HCT116 (cell line): ENCODE results near the gene GNG7. TPM values are rescaled to one million over a fixed set of nuclear protein-coding genes. Genes with fewer than 3 reads are reported as not detected.

ENCODE experiments used
- ATAC-seq: fragments of 200-7000 bp; cut with Tn5 transposase; 2 replicates; pipeline ENCODE4 v1.9.1; 2020; ENCODE audit warnings: mild to moderate bottlenecking, moderate library complexity
- BruUV-seq: library from RNA; stranded (reverse); fragments of 400-500 nt; replicated peaks from 2 replicates; lab custom pipeline; 2021; lab: Mats Ljungman, UMichigan
- CTCF ChIA-PET: fragments of 300-600 bp; sonication (Branson Sonifier 250); formaldehyde crosslinking; loops from one replicate; lab custom pipeline; 2021; ENCODE audit warnings: antibody characterized with exemption; lab: Charles Lee
- POLR2A ChIA-PET: fragments of 300-600, 350-600 bp; sonication (Branson Sonifier 250); formaldehyde crosslinking; loops from one replicate; lab custom pipeline; 2021; ENCODE audit warnings: antibody characterized with exemption; lab: Charles Lee
- RAD21 ChIA-PET, 2 experiments: fragments of 300-600 bp; sonication (Branson Sonifier 250); formaldehyde crosslinking; loops; one replicate each; lab custom pipeline; 2023; ENCODE audit warnings: low total read pairs in 2 of 2; ENCODE audit not compliant: uncharacterized antibody in 2 of 2, unreplicated experiment in 2 of 2, low non-redundant PET in 1 of 2; lab: Charles Lee
- DNase-seq: peaks from one replicate; pipeline ENCODE4 v3.0.0-alpha.2; 2010; ENCODE audit warnings: low read depth, low spot score
- H2AFZ ChIP-seq: fragments of 200-600 bp; shearing (Covaris generic), sonication (generic); 2 replicates; pipeline ENCODE4 v1.6.1; 2017; ENCODE audit warnings: low read depth, mixed run types, mixed read lengths, antibody characterized with exemption, low read length; ENCODE audit not compliant: poor library complexity, severe bottlenecking
- H3K27ac ChIP-seq: 2 replicates; pipeline ENCODE4 v1.5.1; 2012; ENCODE audit warnings: low read depth, low read length
- H3K27me3 ChIP-seq: fragments of 200-600 bp; sonication (generic); 2 replicates; pipeline ENCODE4 v1.6.1; 2016; ENCODE audit warnings: mixed run types, low read length, mixed read lengths; ENCODE audit not compliant: insufficient read depth
- H3K36me3 ChIP-seq, 2 experiments: fragments of 200-500 bp in 1 of 2; fragments of 200-600 bp in 1 of 2; sonication (Bioruptor generic) in 1 of 2; sonication (generic) in 1 of 2; 2 replicates each; pipeline versions ENCODE4 v1.5.1 to v1.6.1; 2014 to 2016; ENCODE audit warnings: low read length in 2 of 2, inconsistent platforms in 1 of 2, mixed read lengths in 1 of 2, mixed run types in 1 of 2; ENCODE audit not compliant: insufficient read depth in 2 of 2, control insufficient read depth in 1 of 2
- H3K4me1 ChIP-seq, 2 experiments: fragments of 200-600 bp in 1 of 2; sonication (generic) in 1 of 2; 2 replicates each; pipeline versions ENCODE4 v1.5.1 to v1.6.1; 2012 to 2017; ENCODE audit warnings: low read length in 2 of 2, inconsistent platforms in 1 of 2, mild to moderate bottlenecking in 1 of 2, mixed read lengths in 1 of 2, mixed run types in 1 of 2, moderate library complexity in 1 of 2; ENCODE audit not compliant: insufficient read depth in 2 of 2, control insufficient read depth in 1 of 2
- H3K4me2 ChIP-seq: fragments of 200-600 bp; sonication (generic); 2 replicates; pipeline ENCODE4 v1.6.1; 2017; ENCODE audit warnings: mixed run types, low read length, mixed read lengths
- H3K4me3 ChIP-seq, 2 experiments: fragments of 200-600 bp in 1 of 2; sonication (generic) in 1 of 2; replicated peaks in 1 of 2; 2 replicates each; pipeline ENCODE4 v1.5.1; 2011 to 2016; ENCODE audit warnings: low read length in 2 of 2, control low read depth in 1 of 2, low read depth in 1 of 2, mild to moderate bottlenecking in 1 of 2, mixed read lengths in 1 of 2, mixed run types in 1 of 2
- H3K79me2 ChIP-seq: fragments of 200-600 bp; sonication (generic); 2 replicates; pipeline ENCODE4 v1.6.1; 2017; ENCODE audit warnings: mild to moderate bottlenecking, mixed run types, low read length, moderate library complexity, mixed read lengths; ENCODE audit not compliant: insufficient read depth
- H3K9ac ChIP-seq: fragments of 200-600 bp; sonication (generic); 2 replicates; pipeline ENCODE4 v1.6.1; 2016; ENCODE audit warnings: low read length, mixed read lengths
- H3K9me2 ChIP-seq: fragments of 200-600 bp; sonication (generic), shearing (Covaris generic); 2 replicates; pipeline ENCODE4 v1.6.1; 2017; ENCODE audit warnings: mixed run types, mild to moderate bottlenecking, moderate library complexity; ENCODE audit not compliant: insufficient read depth
- H3K9me3 ChIP-seq, 2 experiments: fragments of 200-500 bp in 1 of 2; fragments of 200-600 bp in 1 of 2; sonication (Bioruptor generic) in 1 of 2; sonication (generic) in 1 of 2; 2 replicates each; pipeline ENCODE4 v1.6.1; 2014 to 2017; ENCODE audit warnings: low read length in 2 of 2, mixed read lengths in 2 of 2, inconsistent platforms in 1 of 2, low read depth in 1 of 2, mild to moderate bottlenecking in 1 of 2, mixed run types in 1 of 2, moderate library complexity in 1 of 2; ENCODE audit not compliant: control insufficient read depth in 1 of 2, insufficient read depth in 1 of 2
- H4K20me1 ChIP-seq: fragments of 200-600 bp; sonication (generic), shearing (Covaris generic); 2 replicates; pipeline ENCODE4 v1.6.1; 2017; ENCODE audit warnings: mixed run types, mild to moderate bottlenecking, moderate library complexity; ENCODE audit not compliant: insufficient read depth
- EZH2 ChIP-seq: fragments of 200-600 bp; sonication (generic); IDR thresholded peaks from 2 replicates; pipeline ENCODE4 v1.6.1; 2017; ENCODE audit warnings: antibody characterized with exemption, mixed run types
- FOSL1 ChIP-seq: IDR thresholded peaks from 2 replicates; pipeline ENCODE4 v1.6.1; 2012; ENCODE audit warnings: low read depth
- SP1 ChIP-seq: IDR thresholded peaks from 2 replicates; pipeline ENCODE4 v1.6.1; 2012; ENCODE audit warnings: low read depth
- SRF ChIP-seq: IDR thresholded peaks from 2 replicates; pipeline ENCODE4 v1.6.1; 2012; ENCODE audit warnings: low read depth
- YY1 ChIP-seq: IDR thresholded peaks from 2 replicates; pipeline ENCODE4 v1.6.1; 2011; ENCODE audit warnings: low read length, low read depth, moderate library complexity, mild to moderate bottlenecking; ENCODE audit not compliant: insufficient replicate concordance; ENCODE audit errors: extremely low read depth
- ZBTB33 ChIP-seq: IDR thresholded peaks from 2 replicates; pipeline ENCODE4 v1.6.1; 2011; ENCODE audit warnings: mild to moderate bottlenecking, low read length, moderate library complexity; ENCODE audit not compliant: insufficient replicate concordance; ENCODE audit errors: extremely low read depth
- ZFX ChIP-seq: fragments of 450-650 bp; IDR thresholded peaks from 2 replicates; pipeline ENCODE4 v1.6.1; 2017
- ZNF274 ChIP-seq: fragments of 200-500 bp; sonication (Bioruptor generic); IDR thresholded peaks from 2 replicates; pipeline ENCODE4 v1.6.1; 2014; ENCODE audit warnings: mild to moderate bottlenecking, low read depth, low read length, inconsistent platforms
- intact Hi-C: fragments of 100-400 bp; cut with micrococcal nuclease; formaldehyde crosslinking; loops from 2 replicates; pipeline ENCODE4 v1.10.0; 2022
- total RNA-seq: library from RNA; stranded (reverse); gene quantifications from one replicate; pipeline ENCODE4 v1.2.1, GENCODE V29; 2021; ENCODE audit not compliant: unreplicated experiment
- TF ChIP-seq, protein P1 (sequence below): IDR thresholded peaks from 2 replicates; pipeline ENCODE4 v1.6.1; 2012
- TF ChIP-seq, protein P2 (sequence below), 3 experiments: fragments of 200-600 bp in 1 of 3; sonication (generic) in 1 of 3; IDR thresholded peaks in 2 of 3; conservative IDR thresholded peaks in 1 of 3; 2 replicates each; pipeline ENCODE4 v1.5.1; 2012 to 2017; ENCODE audit warnings: low read depth in 2 of 3, low read length in 2 of 3, antibody characterized with exemption in 1 of 3, borderline replicate concordance in 1 of 3, control low read depth in 1 of 3, mild to moderate bottlenecking in 1 of 3, mixed read lengths in 1 of 3, mixed run types in 1 of 3, moderate library complexity in 1 of 3; ENCODE audit not compliant: insufficient read depth in 1 of 3

GNG7 gene
- total RNA-seq, 1 experiment from 2014 or later: 11.3 TPM

DNA sequence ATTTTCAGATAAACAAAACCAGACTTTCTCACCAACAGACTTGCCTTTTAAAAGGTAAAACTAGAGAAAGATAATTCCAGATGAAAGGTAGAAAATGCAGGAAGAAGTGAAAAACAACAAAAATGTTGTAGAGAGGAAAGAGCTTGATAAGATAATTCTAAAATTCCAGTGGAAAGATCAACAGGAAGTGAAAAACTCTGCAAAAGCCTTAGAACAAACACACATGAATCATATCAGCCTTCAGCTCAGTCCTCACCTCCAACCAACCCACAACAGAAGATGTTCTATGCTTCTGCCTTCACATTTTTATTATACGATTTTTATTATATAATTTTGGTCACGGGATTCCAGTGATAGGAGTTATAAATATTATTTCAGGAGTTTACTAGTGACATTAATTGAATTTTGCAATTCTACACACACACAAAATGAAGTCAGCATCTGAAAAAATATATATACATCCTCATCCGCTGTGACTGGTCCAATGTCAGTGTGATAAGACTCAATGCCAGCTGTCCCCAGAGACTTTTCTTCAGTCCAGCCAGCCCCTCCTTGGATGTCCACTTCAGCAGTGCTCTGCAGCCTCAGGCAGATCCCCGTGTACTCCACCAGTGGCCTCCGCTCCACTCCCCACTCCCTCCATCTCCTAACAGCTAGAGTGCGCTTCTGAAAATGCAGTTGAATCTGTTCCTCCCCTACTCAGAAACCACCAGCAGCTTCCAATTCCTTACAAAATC lies 168.6 kb downstream of the GNG7 start:
- CTCF ChIA-PET: interaction anchor here (1.2 kb wide), 1 partner anchor 77 kb away, joined by 3 read pairs; no protein-coding TSS in a partner anchor
- H3K9me2 ChIP-seq: no peaks in the 10 kb centered on the region
- RAD21 ChIA-PET: no interaction called here
- H3K79me2 ChIP-seq: no peaks in the 10 kb centered on the region
- H3K4me1 ChIP-seq: peaks cover 50 to 84% of the 10 kb centered on the region in 2 experiments
- H3K4me3 ChIP-seq: no peak overlapping the region
- TF ChIP-seq EZH2 (no peak), SP1 (no peak), ZFX (no peak)
- TF ChIP-seq, protein P1, sequence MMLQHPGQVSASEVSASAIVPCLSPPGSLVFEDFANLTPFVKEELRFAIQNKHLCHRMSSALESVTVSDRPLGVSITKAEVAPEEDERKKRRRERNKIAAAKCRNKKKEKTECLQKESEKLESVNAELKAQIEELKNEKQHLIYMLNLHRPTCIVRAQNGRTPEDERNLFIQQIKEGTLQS: no peak
- H3K36me3 ChIP-seq: no peaks in the 10 kb centered on the region
- no TSS peak for BruUV-seq
- intact Hi-C loops: no loop called here
- H3K9me3 ChIP-seq: no peaks in the 10 kb centered on the region
- peak overlapping the region; percentile 34 for H2AFZ ChIP-seq
- H3K27me3 ChIP-seq: no peaks in the 10 kb centered on the region
- DNase-seq (no peak), ATAC-seq (no peak)
- peak overlapping the region; percentile 43 for H3K4me2 ChIP-seq
- H4K20me1 ChIP-seq: no peaks in the 10 kb centered on the region
- POLR2A ChIA-PET: interaction anchor here (0.6 to 6.9 kb wide), 4 partner anchors 10 to 63 kb away, joined by 3 to 73 read pairs (median 4); partner anchors contain the start of gene GADD45B
- H3K9ac ChIP-seq: peak overlapping the region; percentile 46
- peak overlapping the region; percentile 1; the same call in 1 of the 2 replicates for H3K27ac ChIP-seq

- Histone ChIP-seq H3K9me3 (no peaks in the 10 kb centered on the region), H2AFZ (peak overlapping the region; percentile 38), H3K27me3 (no peaks in the 10 kb centered on the region)
- ChIA-PET POLR2A (interaction anchor here (1.7 to 6.9 kb wide), 3 partner anchors 10 to 56 kb away, joined by 4 to 73 read pairs (median 5); partner anchors contain the start of gene GADD45B), CTCF (no interaction called here)
- intact Hi-C loops: no loop called here
- TF ChIP-seq ZBTB33: no peak
- no peak for TF ChIP-seq FOSL1
- TF ChIP-seq, protein P1: no peak
- no peak for TF ChIP-seq SRF
- TF ChIP-seq, protein P2, sequence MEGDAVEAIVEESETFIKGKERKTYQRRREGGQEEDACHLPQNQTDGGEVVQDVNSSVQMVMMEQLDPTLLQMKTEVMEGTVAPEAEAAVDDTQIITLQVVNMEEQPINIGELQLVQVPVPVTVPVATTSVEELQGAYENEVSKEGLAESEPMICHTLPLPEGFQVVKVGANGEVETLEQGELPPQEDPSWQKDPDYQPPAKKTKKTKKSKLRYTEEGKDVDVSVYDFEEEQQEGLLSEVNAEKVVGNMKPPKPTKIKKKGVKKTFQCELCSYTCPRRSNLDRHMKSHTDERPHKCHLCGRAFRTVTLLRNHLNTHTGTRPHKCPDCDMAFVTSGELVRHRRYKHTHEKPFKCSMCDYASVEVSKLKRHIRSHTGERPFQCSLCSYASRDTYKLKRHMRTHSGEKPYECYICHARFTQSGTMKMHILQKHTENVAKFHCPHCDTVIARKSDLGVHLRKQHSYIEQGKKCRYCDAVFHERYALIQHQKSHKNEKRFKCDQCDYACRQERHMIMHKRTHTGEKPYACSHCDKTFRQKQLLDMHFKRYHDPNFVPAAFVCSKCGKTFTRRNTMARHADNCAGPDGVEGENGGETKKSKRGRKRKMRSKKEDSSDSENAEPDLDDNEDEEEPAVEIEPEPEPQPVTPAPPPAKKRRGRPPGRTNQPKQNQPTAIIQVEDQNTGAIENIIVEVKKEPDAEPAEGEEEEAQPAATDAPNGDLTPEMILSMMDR (IDR thresholded peaks at IDR 0.05 in 2 of 3, conservative IDR thresholded peaks at IDR 0.05 in 1 of 3; ENCODE audit: borderline replicate concordance in 1 of 3, insufficient read depth in 1 of 3, low read depth in 2 of 3, low read length in 2 of 3): no peak
- TF ChIP-seq ZNF274: no peak
- TF ChIP-seq YY1: no peak
- TF ChIP-seq, all 23 proteins: peak for 0
- no peak for ATAC-seq
- Histone ChIP-seq H3K9me2 (no peaks in the 10 kb centered on the region), H4K20me1 (no peaks in the 10 kb centered on the region), H3K27ac (peak overlapping the region; percentile 41; the same call in 1 of the 2 replicates), H3K79me2 (no peaks in the 10 kb centered on the region), H3K9ac (peak overlapping the region; percentile 46), H3K4me2 (peak overlapping the region; percentile 60), H3K4me3 (peak overlapping the region in 1 of 2 experiments; percentile 3; a peak in 1 of 4 replicates), H3K36me3 (no peaks in the 10 kb centered on the region), H3K4me1 (peaks cover 55 to 87% of the 10 kb centered on the region in 2 experiments)
- RAD21 ChIA-PET: interaction anchor here in 1 of 2 experiments (0.6 kb wide), 1 partner anchor 122 kb away, joined by 8 read pairs; no protein-coding TSS in a partner anchor
- no TSS peak for BruUV-seq
- DNase-seq: no peak
Observed at GRCh38 chr19:2533072-2533425, 169.4 kb downstream of the GNG7 start.
